HCT116 (cell line): ENCODE data around the gene EPS15. TPM values are rescaled to one million over a fixed set of nuclear protein-coding genes. Genes with fewer than 3 reads are reported as not detected.

ENCODE experiments used
- ATAC-seq: fragments of 200-7000 bp; cut with Tn5 transposase; 2 replicates; pipeline ENCODE4 v1.9.1; 2020; ENCODE audit warnings: mild to moderate bottlenecking, moderate library complexity
- BruUV-seq: library from RNA; stranded (reverse); fragments of 400-500 nt; replicated peaks from 2 replicates; lab custom pipeline; 2021; lab: Mats Ljungman, UMichigan
- CTCF ChIA-PET: fragments of 300-600 bp; sonication (Branson Sonifier 250); formaldehyde crosslinking; loops from one replicate; lab custom pipeline; 2021; ENCODE audit warnings: antibody characterized with exemption; lab: Charles Lee
- POLR2A ChIA-PET: fragments of 300-600, 350-600 bp; sonication (Branson Sonifier 250); formaldehyde crosslinking; loops from one replicate; lab custom pipeline; 2021; ENCODE audit warnings: antibody characterized with exemption; lab: Charles Lee
- RAD21 ChIA-PET, 2 experiments: fragments of 300-600 bp; sonication (Branson Sonifier 250); formaldehyde crosslinking; loops; one replicate each; lab custom pipeline; 2023; ENCODE audit warnings: low total read pairs in 2 of 2; ENCODE audit not compliant: uncharacterized antibody in 2 of 2, unreplicated experiment in 2 of 2, low non-redundant PET in 1 of 2; lab: Charles Lee
- DNase-seq: peaks from one replicate; pipeline ENCODE4 v3.0.0-alpha.2; 2010; ENCODE audit warnings: low read depth, low spot score
- H2AFZ ChIP-seq: fragments of 200-600 bp; shearing (Covaris generic), sonication (generic); 2 replicates; pipeline ENCODE4 v1.6.1; 2017; ENCODE audit warnings: low read depth, mixed run types, mixed read lengths, antibody characterized with exemption, low read length; ENCODE audit not compliant: poor library complexity, severe bottlenecking
- H3K27ac ChIP-seq: 2 replicates; pipeline ENCODE4 v1.5.1; 2012; ENCODE audit warnings: low read depth, low read length
- H3K27me3 ChIP-seq: fragments of 200-600 bp; sonication (generic); 2 replicates; pipeline ENCODE4 v1.6.1; 2016; ENCODE audit warnings: mixed run types, low read length, mixed read lengths; ENCODE audit not compliant: insufficient read depth
- H3K36me3 ChIP-seq, 2 experiments: fragments of 200-500 bp in 1 of 2; fragments of 200-600 bp in 1 of 2; sonication (Bioruptor generic) in 1 of 2; sonication (generic) in 1 of 2; 2 replicates each; pipeline versions ENCODE4 v1.5.1 to v1.6.1; 2014 to 2016; ENCODE audit warnings: low read length in 2 of 2, inconsistent platforms in 1 of 2, mixed read lengths in 1 of 2, mixed run types in 1 of 2; ENCODE audit not compliant: insufficient read depth in 2 of 2, control insufficient read depth in 1 of 2
- H3K4me1 ChIP-seq, 2 experiments: fragments of 200-600 bp in 1 of 2; sonication (generic) in 1 of 2; 2 replicates each; pipeline versions ENCODE4 v1.5.1 to v1.6.1; 2012 to 2017; ENCODE audit warnings: low read length in 2 of 2, inconsistent platforms in 1 of 2, mild to moderate bottlenecking in 1 of 2, mixed read lengths in 1 of 2, mixed run types in 1 of 2, moderate library complexity in 1 of 2; ENCODE audit not compliant: insufficient read depth in 2 of 2, control insufficient read depth in 1 of 2
- H3K4me2 ChIP-seq: fragments of 200-600 bp; sonication (generic); 2 replicates; pipeline ENCODE4 v1.6.1; 2017; ENCODE audit warnings: mixed run types, low read length, mixed read lengths
- H3K4me3 ChIP-seq, 2 experiments: fragments of 200-600 bp in 1 of 2; sonication (generic) in 1 of 2; replicated peaks in 1 of 2; 2 replicates each; pipeline ENCODE4 v1.5.1; 2011 to 2016; ENCODE audit warnings: low read length in 2 of 2, control low read depth in 1 of 2, low read depth in 1 of 2, mild to moderate bottlenecking in 1 of 2, mixed read lengths in 1 of 2, mixed run types in 1 of 2
- H3K79me2 ChIP-seq: fragments of 200-600 bp; sonication (generic); 2 replicates; pipeline ENCODE4 v1.6.1; 2017; ENCODE audit warnings: mild to moderate bottlenecking, mixed run types, low read length, moderate library complexity, mixed read lengths; ENCODE audit not compliant: insufficient read depth
- H3K9ac ChIP-seq: fragments of 200-600 bp; sonication (generic); 2 replicates; pipeline ENCODE4 v1.6.1; 2016; ENCODE audit warnings: low read length, mixed read lengths
- H3K9me2 ChIP-seq: fragments of 200-600 bp; sonication (generic), shearing (Covaris generic); 2 replicates; pipeline ENCODE4 v1.6.1; 2017; ENCODE audit warnings: mixed run types, mild to moderate bottlenecking, moderate library complexity; ENCODE audit not compliant: insufficient read depth
- H3K9me3 ChIP-seq, 2 experiments: fragments of 200-500 bp in 1 of 2; fragments of 200-600 bp in 1 of 2; sonication (Bioruptor generic) in 1 of 2; sonication (generic) in 1 of 2; 2 replicates each; pipeline ENCODE4 v1.6.1; 2014 to 2017; ENCODE audit warnings: low read length in 2 of 2, mixed read lengths in 2 of 2, inconsistent platforms in 1 of 2, low read depth in 1 of 2, mild to moderate bottlenecking in 1 of 2, mixed run types in 1 of 2, moderate library complexity in 1 of 2; ENCODE audit not compliant: control insufficient read depth in 1 of 2, insufficient read depth in 1 of 2
- H4K20me1 ChIP-seq: fragments of 200-600 bp; sonication (generic), shearing (Covaris generic); 2 replicates; pipeline ENCODE4 v1.6.1; 2017; ENCODE audit warnings: mixed run types, mild to moderate bottlenecking, moderate library complexity; ENCODE audit not compliant: insufficient read depth
- ATF3 ChIP-seq: IDR thresholded peaks from 2 replicates; pipeline ENCODE4 v1.6.1; 2012
- CTCF ChIP-seq, 3 experiments: fragments of 200-600 bp in 1 of 3; sonication (generic) in 1 of 3; IDR thresholded peaks in 2 of 3; conservative IDR thresholded peaks in 1 of 3; 2 replicates each; pipeline ENCODE4 v1.5.1; 2012 to 2017; ENCODE audit warnings: low read depth in 2 of 3, low read length in 2 of 3, antibody characterized with exemption in 1 of 3, borderline replicate concordance in 1 of 3, control low read depth in 1 of 3, mild to moderate bottlenecking in 1 of 3, mixed read lengths in 1 of 3, mixed run types in 1 of 3, moderate library complexity in 1 of 3; ENCODE audit not compliant: insufficient read depth in 1 of 3
- EZH2 ChIP-seq: fragments of 200-600 bp; sonication (generic); IDR thresholded peaks from 2 replicates; pipeline ENCODE4 v1.6.1; 2017; ENCODE audit warnings: antibody characterized with exemption, mixed run types
- EZH2phosphoT487 ChIP-seq: fragments of 200-600 bp; IDR thresholded peaks from 2 replicates; pipeline ENCODE4 v1.6.1; 2018; ENCODE audit warnings: antibody characterized with exemption, borderline replicate concordance
- POLR2AphosphoS5 ChIP-seq: IDR thresholded peaks from 2 replicates; pipeline ENCODE4 v1.6.1; 2011; ENCODE audit warnings: mild to moderate bottlenecking, low read depth, low read length, moderate library complexity
- REST ChIP-seq: IDR thresholded peaks from 2 replicates; pipeline ENCODE4 v1.6.1; 2012; ENCODE audit warnings: low read depth
- SP1 ChIP-seq: IDR thresholded peaks from 2 replicates; pipeline ENCODE4 v1.6.1; 2012; ENCODE audit warnings: low read depth
- SRF ChIP-seq: IDR thresholded peaks from 2 replicates; pipeline ENCODE4 v1.6.1; 2012; ENCODE audit warnings: low read depth
- intact Hi-C: fragments of 100-400 bp; cut with micrococcal nuclease; formaldehyde crosslinking; loops from 2 replicates; pipeline ENCODE4 v1.10.0; 2022
- total RNA-seq: library from RNA; stranded (reverse); gene quantifications from one replicate; pipeline ENCODE4 v1.2.1, GENCODE V29; 2021; ENCODE audit not compliant: unreplicated experiment

Gene EPS15
- total RNA-seq, 1 experiment from 2014 or later = 41.2 TPM

GRCh38 chr1:51345300-51345687 lies 173.8 kb downstream of the EPS15 start:
- Histone ChIP-seq H3K79me2 (no peaks in the 10 kb centered on the region), H3K36me3 (no peaks in the 10 kb centered on the region), H3K27ac (no peak overlapping the region; the same call in 1 of the 2 replicates), H4K20me1 (no peaks in the 10 kb centered on the region), H2AFZ (no peak overlapping the region), H3K9ac (peak overlapping the region; percentile 61), H3K9me3 (no peaks in the 10 kb centered on the region), H3K27me3 (no peaks in the 10 kb centered on the region), H3K4me3 (peak overlapping the region; percentile 58 to 61), H3K9me2 (no peaks in the 10 kb centered on the region), H3K4me2 (peak overlapping the region; percentile 86)
- BruUV-seq = no TSS peak
- ChIA-PET POLR2A (no interaction called here), CTCF (no interaction called here)
- intact Hi-C loops = no loop called here
- no peak for DNase-seq
- TF ChIP-seq EZH2phosphoT487 = no peak
- TF ChIP-seq SRF = no peak
- TF ChIP-seq ATF3 = no peak
- no peak for TF ChIP-seq REST
- TF ChIP-seq SP1 = no peak
- no peak for TF ChIP-seq POLR2AphosphoS5
- no peak for TF ChIP-seq EZH2
- no peak for TF ChIP-seq CTCF (IDR thresholded peaks at IDR 0.05 in 2 of 3, conservative IDR thresholded peaks at IDR 0.05 in 1 of 3; ENCODE audit: borderline replicate concordance in 1 of 3, insufficient read depth in 1 of 3, low read depth in 2 of 3, low read length in 2 of 3)
- TF ChIP-seq, all 23 proteins: peak for 0
- ATAC-seq = peak; percentile 43
- H3K4me1 ChIP-seq = peaks cover 0 to 23% of the 10 kb centered on the region in 2 experiments; a peak in 3 of 4 replicates
- RAD21 ChIA-PET = no interaction called here
